HepG2 (cell line): Measurements from ENCODE around the gene CAGE1. TPM values are rescaled to one million over a fixed set of nuclear protein-coding genes. Genes with fewer than 3 reads are reported as not detected.

Source experiments
- CERS6 ChIP-seq: sonication (generic); formaldehyde crosslinking; IDR thresholded peaks from 2 replicates; pipeline ENCODE4 v1.5.0; 2020; ENCODE audit warnings: missing genetic modification reagents
- CTCF ChIP-seq: sonication (generic); formaldehyde crosslinking; IDR thresholded peaks from 2 replicates; pipeline ENCODE4 v1.5.0; 2020; ENCODE audit warnings: mild to moderate bottlenecking, missing genetic modification reagents, moderate library complexity
- HDAC6 ChIP-seq: fragments of 200-600 bp; sonication (generic); IDR thresholded peaks from 2 replicates; pipeline ENCODE4 v1.7.0; 2017; ENCODE audit warnings: mild to moderate bottlenecking, antibody characterized with exemption, low read length, low read depth
- HNRNPH1 ChIP-seq: fragments of 200-400 bp; formaldehyde crosslinking; optimal IDR thresholded peaks from 2 replicates; pipeline ENCODE3; 2017; ENCODE audit warnings: mild to moderate bottlenecking, low read depth, low read length
- HOMEZ ChIP-seq: IDR thresholded peaks from 2 replicates; pipeline ENCODE4 v1.6.1; 2016; ENCODE audit warnings: low read depth
- IKZF4 ChIP-seq: sonication (generic); formaldehyde crosslinking; IDR thresholded peaks from 2 replicates; pipeline ENCODE4 v1.5.1; 2020; ENCODE audit warnings: borderline replicate concordance, mild to moderate bottlenecking, low read depth, missing genetic modification reagents; ENCODE audit errors: not compliant biosample characterization
- KDM3A ChIP-seq: IDR thresholded peaks from 2 replicates; pipeline ENCODE4 v1.6.1; 2018; ENCODE audit warnings: low read depth, missing compliant biosample characterization
- MATR3 ChIP-seq: sonication (generic); formaldehyde crosslinking; IDR thresholded peaks from 2 replicates; pipeline ENCODE4 v1.4.0; 2020; ENCODE audit warnings: missing genetic modification reagents
- NFIB ChIP-seq: sonication (generic); formaldehyde crosslinking; IDR thresholded peaks from 2 replicates; pipeline ENCODE4 v1.9.0; 2021; ENCODE audit warnings: missing genetic modification reagents, mild to moderate bottlenecking, borderline replicate concordance
- PLSCR1 ChIP-seq: sonication (generic); formaldehyde crosslinking; IDR thresholded peaks from 2 replicates; pipeline ENCODE4 v1.5.0; 2020; ENCODE audit warnings: missing genetic modification reagents, mild to moderate bottlenecking, borderline replicate concordance
- SIN3B ChIP-seq: fragments of 150-350 bp; IDR thresholded peaks from 2 replicates; pipeline ENCODE4 v1.6.1; 2014; ENCODE audit warnings: low read length
- SMC3 ChIP-seq: IDR thresholded peaks from 2 replicates; pipeline ENCODE4 v1.6.1; 2011; ENCODE audit warnings: low read length, improper control_type of control experiment
- ZNF10 ChIP-seq: sonication (generic); formaldehyde crosslinking; IDR thresholded peaks from 2 replicates; pipeline ENCODE4 v1.4.0; 2020; ENCODE audit warnings: mild to moderate bottlenecking, low read depth, missing genetic modification reagents, borderline replicate concordance
- ZNF296 ChIP-seq: sonication (generic); formaldehyde crosslinking; conservative IDR thresholded peaks from 2 replicates; pipeline ENCODE4 v1.5.0; 2020; ENCODE audit warnings: mild to moderate bottlenecking, missing genetic modification reagents
- ZNF333 ChIP-seq: sonication (generic); formaldehyde crosslinking; IDR thresholded peaks from 2 replicates; pipeline ENCODE4 v1.4.0; 2020; ENCODE audit warnings: mild to moderate bottlenecking, missing genetic modification reagents, borderline replicate concordance
- ZNF367 ChIP-seq: sonication (generic); formaldehyde crosslinking; IDR thresholded peaks from 2 replicates; pipeline ENCODE4 v1.4.0; 2020; ENCODE audit warnings: missing genetic modification reagents, borderline replicate concordance
- ZNF501 ChIP-seq: sonication (generic); formaldehyde crosslinking; IDR thresholded peaks from 2 replicates; pipeline ENCODE4 v1.5.1; 2020; ENCODE audit warnings: mild to moderate bottlenecking, moderate library complexity, missing genetic modification reagents
- ZNF567 ChIP-seq: sonication (generic); formaldehyde crosslinking; IDR thresholded peaks from 2 replicates; pipeline ENCODE4 v1.8.1; 2023; ENCODE audit warnings: mild to moderate bottlenecking, missing genetic modification reagents, borderline replicate concordance
- ZNF710 ChIP-seq: sonication (generic); formaldehyde crosslinking; IDR thresholded peaks from 2 replicates; pipeline ENCODE4 v1.5.0; 2020; ENCODE audit warnings: mild to moderate bottlenecking, missing genetic modification reagents, borderline replicate concordance
- ZNF839 ChIP-seq: sonication (generic); formaldehyde crosslinking; IDR thresholded peaks from 2 replicates; pipeline ENCODE4 v1.4.0; 2020; ENCODE audit warnings: missing genetic modification reagents, mild to moderate bottlenecking, borderline replicate concordance
- polyA plus RNA-seq, 8 experiments: library from polyadenylated mRNA; depleted of rRNA in 3 of 8; stranded (reverse) in 7 of 8; unstranded in 1 of 8; fragments of >200 nt; fragmentation: Illumina TruSeq in 4 of 8; extraction: Trizol in 4 of 8; gene quantifications; 2 replicates each; pipeline versions ENCODE4 v1.2.1 to v1.2.3, GENCODE V29; 2011 to 2016; ENCODE audit warnings: low read depth in 4 of 8, missing spikeins in 1 of 8, mixed read lengths in 1 of 8; ENCODE audit not compliant: insufficient read depth in 1 of 8
- total RNA-seq, 5 experiments: library from RNA; depleted of rRNA; stranded (reverse); fragments of >200 nt; fragmentation: Illumina TruSeq; extraction: Trizol; gene quantifications; 2 replicates each; pipeline ENCODE4 v1.2.3, GENCODE V29; 2016; ENCODE audit warnings: low read depth in 1 of 5

Gene CAGE1
- total and polyA plus RNA-seq, 2 of the 13 experiments (the other 11 are each of a cell fraction or from before 2014, with no cell fraction given), result 0.03 to 0.15 TPM

GRCh38 chr6:7389451-7390225 lies at the start of gene CAGE1, which contains the start of gene RIOK1 (continued):
- TF ChIP-seq SIN3B, result no peak
- TF ChIP-seq MATR3 (CRISPR knock-in tag), result no peak
- TF ChIP-seq PLSCR1 (CRISPR knock-in tag), result peak; percentile 78
- TF ChIP-seq ZNF501, result peak; percentile 99
- peak; percentile 59; the same call in 1 of the 2 replicates for TF ChIP-seq KDM3A (CRISPR knock-in tag)
- peak; percentile 63; the same call in 1 of the 2 replicates for TF ChIP-seq ZNF567 (CRISPR knock-in tag)
- peak; percentile 79 for TF ChIP-seq ZNF296 (CRISPR knock-in tag)
- TF ChIP-seq SMC3, result 0 out of 2 replicates have a peak, but pooled peaks have one; percentile 2
- TF ChIP-seq CTCF (CRISPR knock-in tag), result peak; percentile 52
- TF ChIP-seq ZNF367 (CRISPR knock-in tag), result peak; percentile 62; the same call in 1 of the 2 replicates
- TF ChIP-seq CERS6 (CRISPR knock-in tag), result no peak; the same call in 1 of the 2 replicates
- peak; percentile 90; the same call in 1 of the 2 replicates for TF ChIP-seq ZNF333 (CRISPR knock-in tag)
- TF ChIP-seq ZNF10 (CRISPR knock-in tag), result no peak
- peak; percentile 81 for TF ChIP-seq IKZF4 (CRISPR knock-in tag)
- peak; percentile 70; the same call in 1 of the 2 replicates for TF ChIP-seq ZNF710 (CRISPR knock-in tag)
- 0 out of 2 replicates have a peak, but pooled peaks have one; percentile 12 for TF ChIP-seq NFIB (CRISPR knock-in tag)
- TF ChIP-seq ZNF839, result peak; percentile 92; the same call in 1 of the 2 replicates
- TF ChIP-seq HOMEZ (CRISPR knock-in tag), result peak; percentile 84
- no peak for TF ChIP-seq HDAC6
- peak; percentile 93 for TF ChIP-seq HNRNPH1
